Measurements from ENCODE around the gene PIP5K1A. TPM values are rescaled to one million over a fixed set of nuclear protein-coding genes. Genes with fewer than 3 reads are reported as not detected.

PIP5K1A gene
- total and polyA plus RNA-seq, 2 donors (not counting 1 experiment from before 2014, with no cell fraction given) = 80.9 to 118 TPM

DNA sequence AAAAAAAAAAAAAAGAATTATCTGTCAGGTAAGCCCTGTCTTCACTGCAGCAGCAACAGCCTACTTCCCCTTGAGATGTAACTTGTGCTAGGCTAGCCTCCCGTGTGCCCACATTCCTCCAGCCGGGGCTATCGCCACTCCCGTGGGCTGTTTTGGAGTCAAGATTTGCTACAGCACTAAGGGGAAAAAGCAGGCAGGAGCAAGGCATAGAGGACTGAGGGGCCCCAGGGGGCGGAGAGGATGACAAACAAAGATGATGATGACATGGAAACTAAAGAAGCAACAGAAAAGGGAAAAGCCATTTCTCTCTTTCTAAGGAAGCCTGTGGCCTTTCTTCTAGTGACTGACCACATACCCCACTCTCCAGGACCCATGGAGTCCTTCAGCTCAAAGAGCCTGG lies 40.0 kb upstream of the PIP5K1A start:
- Histone ChIP-seq H2AFZ (ENCODE audit: low read length) (no peak overlapping the region), H4K20me1 (ENCODE audit: control insufficient read depth, extremely low read depth, insufficient read depth, low read length) (no peaks in the 10 kb centered on the region), H3K79me2 (ENCODE audit: control insufficient read depth, insufficient read depth, low read length) (no peaks in the 10 kb centered on the region), H3K9me3 (ENCODE audit: control insufficient read depth, insufficient read depth, low read depth, low read length) (no peaks in the 10 kb centered on the region), H3K36me3 (ENCODE audit: control insufficient read depth, insufficient read depth, low read length) (peaks cover 3% of the 10 kb centered on the region), H3K27me3 (ENCODE audit: control insufficient read depth, insufficient read depth, low read length) (no peaks in the 10 kb centered on the region), H3K4me2 (ENCODE audit: extremely low read depth, insufficient read depth, low read length) (no peak overlapping the region), H3K4me3 (replicated peaks in 1 of 4; ENCODE audit: control extremely low read depth in 1 of 4, insufficient read depth in 1 of 4, low read depth in 3 of 4, low read length in 4 of 4) (no peak overlapping the region), H3K4me1 (ENCODE audit: control insufficient read depth, extremely low read depth, insufficient read depth, low read length) (no peaks in the 10 kb centered on the region), H3K9ac (ENCODE audit: insufficient read depth, low read length) (no peak overlapping the region), H3K27ac (ENCODE audit: insufficient read depth, low read length) (no peak overlapping the region)
- no peak for DNase-seq (ENCODE audit: low read depth in 2 of 2)
- TF ChIP-seq CTCF (conservative IDR thresholded peaks at IDR 0.05 in 1 of 2, IDR thresholded peaks at IDR 0.05 in 1 of 2; ENCODE audit: low read depth in 1 of 2, low read length in 2 of 2) (no peak), EZH2 (IDR thresholded peaks at IDR 0.05; ENCODE audit: low read length, missing control alignments) (no peak)

DNA sequence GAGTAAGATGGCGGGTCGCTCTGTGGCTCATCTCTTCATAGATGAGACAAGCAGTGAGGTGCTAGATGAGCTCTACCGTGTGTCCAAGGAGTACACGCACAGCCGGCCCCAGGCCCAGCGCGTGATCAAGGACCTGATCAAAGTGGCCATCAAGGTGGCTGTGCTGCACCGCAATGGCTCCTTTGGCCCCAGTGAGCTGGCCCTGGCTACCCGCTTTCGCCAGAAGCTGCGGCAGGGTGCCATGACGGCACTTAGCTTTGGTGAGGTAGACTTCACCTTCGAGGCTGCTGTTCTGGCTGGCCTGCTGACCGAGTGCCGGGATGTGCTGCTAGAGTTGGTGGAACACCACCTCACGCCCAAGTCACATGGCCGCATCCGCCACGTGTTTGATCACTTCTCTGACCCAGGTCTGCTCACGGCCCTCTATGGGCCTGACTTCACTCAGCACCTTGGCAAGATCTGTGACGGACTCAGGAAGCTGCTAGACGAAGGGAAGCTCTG lies 39.6 kb upstream of the PIP5K1A start:
- Histone ChIP-seq H3K27me3 (ENCODE audit: control insufficient read depth, insufficient read depth, low read length) (no peaks in the 10 kb centered on the region), H4K20me1 (ENCODE audit: control insufficient read depth, extremely low read depth, insufficient read depth, low read length) (no peaks in the 10 kb centered on the region), H3K9ac (ENCODE audit: insufficient read depth, low read length) (no peak overlapping the region), H3K4me2 (ENCODE audit: extremely low read depth, insufficient read depth, low read length) (no peak overlapping the region), H3K9me3 (ENCODE audit: control insufficient read depth, insufficient read depth, low read depth, low read length) (no peaks in the 10 kb centered on the region), H3K79me2 (ENCODE audit: control insufficient read depth, insufficient read depth, low read length) (no peaks in the 10 kb centered on the region), H3K36me3 (ENCODE audit: control insufficient read depth, insufficient read depth, low read length) (peaks cover 3% of the 10 kb centered on the region), H3K4me3 (replicated peaks in 1 of 4; ENCODE audit: control extremely low read depth in 1 of 4, insufficient read depth in 1 of 4, low read depth in 3 of 4, low read length in 4 of 4) (no peak overlapping the region), H3K27ac (ENCODE audit: insufficient read depth, low read length) (no peak overlapping the region), H3K4me1 (ENCODE audit: control insufficient read depth, extremely low read depth, insufficient read depth, low read length) (no peaks in the 10 kb centered on the region), H2AFZ (ENCODE audit: low read length) (no peak overlapping the region)
- no peak for TF ChIP-seq EZH2 (IDR thresholded peaks at IDR 0.05; ENCODE audit: low read length, missing control alignments)
- no peak for TF ChIP-seq CTCF (conservative IDR thresholded peaks at IDR 0.05 in 1 of 2, IDR thresholded peaks at IDR 0.05 in 1 of 2; ENCODE audit: low read depth in 1 of 2, low read length in 2 of 2)
- DNase-seq (ENCODE audit: low read depth in 2 of 2) = no peak

DNA sequence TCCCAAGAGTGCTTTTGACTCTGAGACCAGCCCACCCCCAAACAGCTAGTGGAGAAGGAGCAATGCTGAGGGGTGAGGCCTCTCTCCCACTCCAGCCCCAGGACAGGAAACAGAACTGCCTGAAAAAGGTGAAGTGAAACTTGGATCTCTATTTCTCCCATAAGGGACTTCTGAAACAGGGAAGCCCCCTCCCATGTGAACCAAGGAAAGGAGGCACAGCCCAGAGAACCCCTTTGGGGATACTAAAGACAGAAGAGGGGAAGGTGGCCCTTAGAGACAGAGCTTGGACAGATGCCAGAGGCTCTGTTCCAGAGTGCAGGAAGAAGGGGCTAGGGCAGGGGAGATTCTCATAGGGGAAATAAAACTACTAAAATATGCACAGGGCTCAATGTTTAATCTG lies 39.0 kb upstream of the PIP5K1A start:
- Histone ChIP-seq H3K27me3 (ENCODE audit: control insufficient read depth, insufficient read depth, low read length) (no peaks in the 10 kb centered on the region), H3K9ac (ENCODE audit: insufficient read depth, low read length) (no peak overlapping the region), H3K4me2 (ENCODE audit: extremely low read depth, insufficient read depth, low read length) (no peak overlapping the region), H3K27ac (ENCODE audit: insufficient read depth, low read length) (no peak overlapping the region), H3K79me2 (ENCODE audit: control insufficient read depth, insufficient read depth, low read length) (no peaks in the 10 kb centered on the region), H3K9me3 (ENCODE audit: control insufficient read depth, insufficient read depth, low read depth, low read length) (no peaks in the 10 kb centered on the region), H2AFZ (ENCODE audit: low read length) (no peak overlapping the region), H3K4me1 (ENCODE audit: control insufficient read depth, extremely low read depth, insufficient read depth, low read length) (no peaks in the 10 kb centered on the region), H4K20me1 (ENCODE audit: control insufficient read depth, extremely low read depth, insufficient read depth, low read length) (no peaks in the 10 kb centered on the region), H3K36me3 (ENCODE audit: control insufficient read depth, insufficient read depth, low read length) (peaks cover 3% of the 10 kb centered on the region), H3K4me3 (replicated peaks in 1 of 4; ENCODE audit: control extremely low read depth in 1 of 4, insufficient read depth in 1 of 4, low read depth in 3 of 4, low read length in 4 of 4) (no peak overlapping the region)
- no peak for DNase-seq (ENCODE audit: low read depth in 2 of 2)
- TF ChIP-seq EZH2 (IDR thresholded peaks at IDR 0.05; ENCODE audit: low read length, missing control alignments) (no peak), CTCF (conservative IDR thresholded peaks at IDR 0.05 in 1 of 2, IDR thresholded peaks at IDR 0.05 in 1 of 2; ENCODE audit: low read depth in 1 of 2, low read length in 2 of 2) (no peak)

Data from fibroblast of lung (primary cell).